ENCODE measurements around the gene FAT1. TPM values are rescaled to one million over a fixed set of nuclear protein-coding genes. Genes with fewer than 3 reads are reported as not detected.

Gene FAT1
- total RNA-seq, 1 experiment from 2014 or later, result 92.4 TPM

GRCh38 chr4:186658657-186659056 is 65.0 kb downstream of the FAT1 start:
- no TSS peak for BruUV-seq (replicated peaks)
- no peaks in the 10 kb centered on the region for H3F3A ChIP-seq (ENCODE audit: low read length, unreplicated experiment)
- H3K27me3 ChIP-seq (ENCODE audit: low read length), result no peaks in the 10 kb centered on the region
- intact Hi-C loops (cut with micrococcal nuclease), result no loop called here
- no peaks in the 10 kb centered on the region; the same call in 1 of the 2 replicates for H4K20me1 ChIP-seq (ENCODE audit: low read length)
- no peak overlapping the region for H3K9ac ChIP-seq (ENCODE audit: low read length)
- 0 out of 2 replicates have a peak, but pooled peaks cover 3% of the 10 kb centered on the region for H3K36me3 ChIP-seq (ENCODE audit: low read depth, low read length)
- DNase-seq (no peak), ATAC-seq (no peak)
- peaks cover 8% of the 10 kb centered on the region; the same call in 1 of the 2 replicates for H3K4me1 ChIP-seq (ENCODE audit: insufficient read depth, low read length)
- ChIA-PET CTCF (no interaction called here), POLR2A (ENCODE audit: unreplicated experiment) (interaction anchor here (0.7 kb wide), 1 partner anchor 31 kb away, joined by 3 read pairs; no protein-coding TSS in a partner anchor)
- no peaks in the 10 kb centered on the region for H3K9me2 ChIP-seq (replicated peaks; ENCODE audit: low read length)
- H3K79me2 ChIP-seq (ENCODE audit: low read length), result no peaks in the 10 kb centered on the region
- TF ChIP-seq EZH2phosphoT487 (IDR thresholded peaks at IDR 0.05; ENCODE audit: borderline replicate concordance, low read length), result no peak
- TF ChIP-seq EZH2 (IDR thresholded peaks at IDR 0.05; ENCODE audit: low read length, unreplicated experiment), result no peak
- no peak for TF ChIP-seq CTCF (conservative IDR thresholded peaks at IDR 0.05; ENCODE audit: low read depth, low read length)
- no peaks in the 10 kb centered on the region for H3K9me3 ChIP-seq (ENCODE audit: low read length)
- no peak overlapping the region for H3K27ac ChIP-seq (ENCODE audit: low read length)
- no peak overlapping the region for H3K4me2 ChIP-seq (ENCODE audit: low read length)
- no peak overlapping the region for H3K4me3 ChIP-seq (ENCODE audit: low read length)
- no peak overlapping the region for H2AFZ ChIP-seq (ENCODE audit: low read length)

GRCh38 chr4:186657764-186658163 is 65.9 kb downstream of the FAT1 start:
- Histone ChIP-seq H2AFZ (ENCODE audit: low read length) (no peak overlapping the region), H3K9me2 (replicated peaks; ENCODE audit: low read length) (no peaks in the 10 kb centered on the region), H3K4me2 (ENCODE audit: low read length) (no peak overlapping the region), H3K9me3 (ENCODE audit: low read length) (no peaks in the 10 kb centered on the region), H3K27me3 (ENCODE audit: low read length) (no peaks in the 10 kb centered on the region), H3K27ac (ENCODE audit: low read length) (no peak overlapping the region), H3K4me1 (ENCODE audit: insufficient read depth, low read length) (peaks cover 8% of the 10 kb centered on the region; the same call in 1 of the 2 replicates), H3K4me3 (ENCODE audit: low read length) (no peak overlapping the region), H3K36me3 (ENCODE audit: low read depth, low read length) (no peaks in the 10 kb centered on the region), H3K79me2 (ENCODE audit: low read length) (no peaks in the 10 kb centered on the region), H3K9ac (ENCODE audit: low read length) (no peak overlapping the region), H4K20me1 (ENCODE audit: low read length) (no peaks in the 10 kb centered on the region; the same call in 1 of the 2 replicates), H3F3A (ENCODE audit: low read length, unreplicated experiment) (no peaks in the 10 kb centered on the region)
- intact Hi-C loops (cut with micrococcal nuclease), result no loop called here
- TF ChIP-seq EZH2phosphoT487 (IDR thresholded peaks at IDR 0.05; ENCODE audit: borderline replicate concordance, low read length) (no peak), EZH2 (IDR thresholded peaks at IDR 0.05; ENCODE audit: low read length, unreplicated experiment) (no peak), CTCF (conservative IDR thresholded peaks at IDR 0.05; ENCODE audit: low read depth, low read length) (no peak)
- ATAC-seq (peak; percentile 90), DNase-seq (peak; percentile 55)
- no TSS peak for BruUV-seq (replicated peaks)
- CTCF ChIA-PET, result interaction anchor here (0.7 kb wide), 1 partner anchor 174 kb away, joined by 3 read pairs; no protein-coding TSS in a partner anchor
- POLR2A ChIA-PET (ENCODE audit: unreplicated experiment), result no interaction called here

DNA sequence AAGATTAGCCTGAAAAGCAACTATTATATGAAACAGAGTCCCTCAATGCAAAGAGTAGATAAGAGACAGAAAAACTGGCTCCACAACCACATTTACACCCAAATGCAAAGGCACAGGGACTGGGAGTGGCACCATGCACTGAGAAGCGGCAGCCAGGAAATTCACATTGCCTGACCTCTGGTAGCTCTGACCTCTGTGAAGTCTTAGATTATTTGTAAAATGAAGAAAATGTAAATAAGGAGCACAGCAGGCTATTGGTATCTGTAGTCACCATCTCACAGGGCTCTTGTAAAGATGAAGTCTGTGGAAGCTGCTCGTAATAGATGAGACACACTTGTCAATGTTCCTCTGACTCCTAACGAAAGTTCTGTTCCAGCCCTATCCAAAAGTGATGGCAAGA is 69.7 kb downstream of the FAT1 start:
- CTCF ChIA-PET, result no interaction called here
- H3K36me3 ChIP-seq (ENCODE audit: low read depth, low read length), result no peaks in the 10 kb centered on the region
- POLR2A ChIA-PET (ENCODE audit: unreplicated experiment), result no interaction called here

More for the DNA sequence above, 69.7 kb downstream of the FAT1 start:
- DNase-seq, result no peak
- Histone ChIP-seq H3K27ac (ENCODE audit: low read length) (no peak overlapping the region), H3F3A (ENCODE audit: low read length, unreplicated experiment) (no peaks in the 10 kb centered on the region), H3K79me2 (ENCODE audit: low read length) (no peaks in the 10 kb centered on the region), H3K9ac (ENCODE audit: low read length) (no peak overlapping the region), H3K9me3 (ENCODE audit: low read length) (no peaks in the 10 kb centered on the region), H3K9me2 (replicated peaks; ENCODE audit: low read length) (no peaks in the 10 kb centered on the region), H4K20me1 (ENCODE audit: low read length) (no peaks in the 10 kb centered on the region; the same call in 1 of the 2 replicates), H3K4me1 (ENCODE audit: insufficient read depth, low read length) (peaks cover 8% of the 10 kb centered on the region; the same call in 1 of the 2 replicates), H3K4me3 (ENCODE audit: low read length) (no peak overlapping the region), H3K27me3 (ENCODE audit: low read length) (no peaks in the 10 kb centered on the region), H3K4me2 (ENCODE audit: low read length) (no peak overlapping the region), H2AFZ (ENCODE audit: low read length) (no peak overlapping the region)
- TF ChIP-seq EZH2 (IDR thresholded peaks at IDR 0.05; ENCODE audit: low read length, unreplicated experiment) (no peak), CTCF (conservative IDR thresholded peaks at IDR 0.05; ENCODE audit: low read depth, low read length) (no peak), EZH2phosphoT487 (IDR thresholded peaks at IDR 0.05; ENCODE audit: borderline replicate concordance, low read length) (no peak)
- no TSS peak for BruUV-seq (replicated peaks)
- intact Hi-C loops (cut with micrococcal nuclease), result no loop called here
- no peak for ATAC-seq

All from PC-3 (cell line).